WI38 (cell line): ENCODE data around the gene C19orf25.
A peak's percentile ranks its signal among the peaks of the same experiment; 100 is the strongest.

Experiments used
- H3K4me3 ChIP-seq: 2 replicates; pipeline ENCODE4 v1.5.1; 2011; ENCODE audit warnings: low read depth, mild to moderate bottlenecking, control low read depth, low read length
- TF ChIP-seq, protein P1 (sequence below): IDR thresholded peaks from 2 replicates; pipeline ENCODE4 v1.5.1; 2012; ENCODE audit warnings: low read depth, mild to moderate bottlenecking, control low read depth, low read length

C19orf25 gene

DNA sequence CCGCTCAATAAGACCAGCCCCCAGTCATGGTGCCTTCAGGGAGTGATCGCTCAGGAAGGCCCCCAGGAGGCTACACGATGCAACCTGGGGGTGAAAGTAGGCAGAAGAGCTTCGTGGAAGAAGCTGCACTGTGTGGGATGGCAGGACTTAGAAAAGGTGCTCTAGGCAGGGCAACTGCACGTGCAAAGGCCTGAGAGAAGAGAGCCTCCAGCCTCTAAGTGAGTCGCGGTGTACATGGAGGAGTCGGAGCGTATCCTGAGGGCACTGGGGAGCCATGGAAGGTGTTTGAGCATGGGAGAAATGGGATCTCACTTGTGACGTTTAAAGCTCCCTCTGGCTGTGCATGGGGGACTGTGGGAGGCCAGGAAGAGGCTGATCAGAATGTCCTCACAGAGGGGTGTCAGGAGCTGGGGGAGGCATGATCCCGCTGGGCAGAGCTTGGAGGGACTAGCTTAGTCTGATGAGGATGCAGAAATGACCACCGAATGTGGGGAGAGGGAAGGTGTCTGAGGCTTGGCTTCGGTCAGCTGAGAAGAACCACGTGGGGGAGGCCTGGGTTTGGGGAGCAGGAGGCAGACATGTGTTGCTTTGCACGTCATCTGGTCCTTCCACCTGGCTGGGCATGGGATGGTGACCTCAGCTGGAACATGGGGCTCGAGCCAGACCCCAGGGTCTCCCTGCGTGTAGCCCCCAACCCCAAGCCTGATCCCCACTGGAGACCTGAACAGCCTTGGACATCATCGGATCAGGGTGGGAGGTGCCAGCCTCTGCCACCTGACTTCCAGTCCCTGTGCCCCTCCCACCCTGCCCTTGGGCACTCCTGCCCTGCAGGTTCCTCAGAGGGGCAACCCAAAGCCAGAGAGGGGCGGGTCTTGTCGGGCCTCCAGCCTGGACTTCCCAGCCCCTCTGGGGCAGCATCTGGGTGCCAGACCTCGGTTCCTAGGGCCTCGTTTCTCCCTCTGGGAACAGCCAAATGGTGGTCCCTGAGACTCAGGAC lies 28.0 kb downstream of the C19orf25 start:
- TF ChIP-seq, protein P1, sequence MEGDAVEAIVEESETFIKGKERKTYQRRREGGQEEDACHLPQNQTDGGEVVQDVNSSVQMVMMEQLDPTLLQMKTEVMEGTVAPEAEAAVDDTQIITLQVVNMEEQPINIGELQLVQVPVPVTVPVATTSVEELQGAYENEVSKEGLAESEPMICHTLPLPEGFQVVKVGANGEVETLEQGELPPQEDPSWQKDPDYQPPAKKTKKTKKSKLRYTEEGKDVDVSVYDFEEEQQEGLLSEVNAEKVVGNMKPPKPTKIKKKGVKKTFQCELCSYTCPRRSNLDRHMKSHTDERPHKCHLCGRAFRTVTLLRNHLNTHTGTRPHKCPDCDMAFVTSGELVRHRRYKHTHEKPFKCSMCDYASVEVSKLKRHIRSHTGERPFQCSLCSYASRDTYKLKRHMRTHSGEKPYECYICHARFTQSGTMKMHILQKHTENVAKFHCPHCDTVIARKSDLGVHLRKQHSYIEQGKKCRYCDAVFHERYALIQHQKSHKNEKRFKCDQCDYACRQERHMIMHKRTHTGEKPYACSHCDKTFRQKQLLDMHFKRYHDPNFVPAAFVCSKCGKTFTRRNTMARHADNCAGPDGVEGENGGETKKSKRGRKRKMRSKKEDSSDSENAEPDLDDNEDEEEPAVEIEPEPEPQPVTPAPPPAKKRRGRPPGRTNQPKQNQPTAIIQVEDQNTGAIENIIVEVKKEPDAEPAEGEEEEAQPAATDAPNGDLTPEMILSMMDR, result no peak
- H3K4me3 ChIP-seq, result no peak overlapping the region

DNA sequence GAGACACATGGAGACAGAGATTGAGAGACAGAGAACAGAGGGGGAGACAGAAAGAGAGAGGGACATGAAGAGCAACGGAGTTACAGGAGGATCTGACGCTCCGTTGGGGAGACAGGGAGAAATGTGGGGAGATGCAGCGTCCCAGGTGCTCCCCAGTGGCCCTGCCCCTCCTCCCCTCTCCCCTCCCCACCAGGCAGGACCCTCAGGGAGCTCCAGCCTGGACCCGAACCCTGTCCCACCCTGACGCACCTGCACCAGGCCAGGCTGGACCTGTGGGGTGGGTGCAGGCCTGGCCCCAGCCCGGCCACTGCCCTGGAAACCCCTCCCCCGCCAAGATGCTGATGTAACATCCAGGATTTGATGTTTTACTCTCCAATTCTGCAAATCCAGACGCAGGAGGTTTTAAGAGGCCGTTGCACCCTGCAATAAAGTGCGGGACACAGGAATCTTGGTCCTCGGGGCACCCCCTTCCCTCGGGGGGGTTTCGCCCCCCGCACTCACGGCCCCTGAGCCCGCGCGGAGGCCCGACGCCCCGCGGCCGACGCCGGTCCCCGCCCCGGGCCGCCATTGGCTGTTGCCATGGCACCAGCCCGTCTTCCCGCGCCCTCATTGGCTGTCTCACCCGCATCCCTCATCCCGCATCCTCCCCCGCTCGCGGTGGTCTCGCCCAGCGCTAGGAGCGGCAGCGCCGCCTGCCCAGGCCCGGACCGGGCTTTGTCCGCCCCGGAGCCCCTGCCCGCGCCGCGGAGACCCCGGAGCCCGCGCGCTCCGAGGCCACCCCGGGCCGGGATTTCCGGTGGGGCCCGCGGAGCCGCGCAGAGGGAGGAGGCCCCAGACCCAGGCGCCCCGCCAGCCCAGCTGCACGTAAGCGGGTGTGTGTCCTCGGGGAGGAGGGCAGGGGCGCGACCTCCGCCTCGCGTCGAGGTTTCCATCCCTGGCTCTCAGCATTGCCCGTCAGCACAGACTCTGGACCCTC lies 29.3 kb downstream of the C19orf25 start, which contains the start of gene APC2:
TSS of gene APC2 (plus strand) at position 655 of the 976 bp plus-strand sequence. CDS start 2,881 bp downstream, outside the sequence.
- peak within 1 kb of the TSS; percentile 32 for H3K4me3 ChIP-seq

DNA sequence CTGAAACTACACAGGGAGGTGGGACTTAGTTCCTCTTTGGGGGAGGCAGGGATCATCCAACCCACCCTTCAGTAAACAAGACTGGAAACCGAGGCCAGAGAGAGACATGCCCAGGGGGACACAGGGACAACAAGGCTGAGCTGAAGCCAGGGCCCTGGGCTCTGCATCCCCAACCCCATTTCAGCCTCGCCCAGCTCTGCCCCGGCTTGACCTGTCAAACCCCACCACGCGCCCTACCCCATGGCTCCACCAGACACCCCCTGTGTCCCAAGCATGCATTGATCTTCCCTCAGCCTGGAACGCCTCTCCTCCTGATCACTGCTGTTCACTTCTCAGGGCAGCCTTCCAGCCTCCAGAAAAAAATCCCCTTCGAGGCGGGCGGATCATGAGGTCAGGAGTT lies 31.1 kb downstream of the C19orf25 start:
- TF ChIP-seq, protein P1, result no peak
- H3K4me3 ChIP-seq, result no peak overlapping the region

More for the DNA sequence above, 29.3 kb downstream of the C19orf25 start, which contains the start of gene APC2:
- TF ChIP-seq, protein P1, result no peak

DNA sequence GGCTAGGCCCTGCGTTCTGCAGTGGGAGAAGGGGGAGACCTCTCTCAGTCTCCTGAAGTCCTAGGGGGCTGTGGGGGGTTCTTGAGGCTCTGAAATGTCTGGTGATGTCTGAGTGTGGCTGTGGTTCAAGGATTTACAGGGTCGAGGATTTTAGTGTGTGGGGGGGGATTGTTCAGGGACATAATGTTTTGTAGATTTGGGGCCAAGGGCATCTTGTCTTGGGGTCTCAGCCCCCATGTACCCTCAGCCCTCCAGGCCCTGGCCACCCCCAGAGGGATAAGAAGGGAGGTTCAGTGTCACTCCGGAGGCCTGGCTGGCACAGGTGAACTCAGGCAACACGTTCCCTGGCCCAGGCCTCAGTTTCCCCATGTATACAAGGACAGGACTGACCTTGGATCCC lies 31.5 kb downstream of the C19orf25 start:
- H3K4me3 ChIP-seq, result no peak overlapping the region
- TF ChIP-seq, protein P1, result no peak

DNA sequence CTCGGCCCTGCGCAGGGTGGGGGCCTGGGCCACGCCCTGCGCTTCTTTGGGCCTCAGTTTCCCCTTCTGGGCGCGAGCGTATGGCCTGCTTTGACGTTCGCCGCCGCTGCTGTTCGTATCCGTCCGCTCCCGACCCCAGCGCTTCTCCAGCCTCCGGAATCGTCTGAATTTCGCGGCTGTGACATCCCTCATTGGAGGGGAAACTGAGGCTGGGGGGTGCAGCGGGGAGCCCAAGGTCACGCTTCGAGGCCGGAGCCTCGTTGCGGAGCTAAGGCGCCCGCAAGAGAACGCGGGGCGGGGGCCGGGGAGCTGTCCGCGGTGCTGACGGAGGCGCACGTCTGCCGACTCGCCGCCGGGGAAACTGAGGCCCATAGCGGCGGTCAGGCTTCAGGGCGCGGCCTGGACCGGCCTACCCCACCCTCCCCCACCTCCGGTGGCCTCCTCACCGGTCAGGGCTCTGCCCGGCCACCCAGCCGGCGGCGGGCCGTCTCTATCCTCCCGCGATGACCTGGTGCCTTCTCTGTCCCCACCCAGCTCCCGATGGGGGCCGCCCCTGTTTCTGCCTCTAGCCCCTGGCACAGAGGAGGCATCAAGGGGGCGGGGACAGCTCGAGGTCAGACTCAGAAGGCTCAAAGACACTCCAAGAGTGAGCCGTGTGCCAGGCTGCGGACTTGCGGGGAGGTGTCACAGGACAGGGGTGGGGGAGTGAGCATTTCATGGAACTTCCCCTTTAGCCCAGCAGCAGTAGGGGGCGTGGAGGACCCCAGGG lies 32.1 kb downstream of the C19orf25 start:
- TF ChIP-seq, protein P1, result no peak
- H3K4me3 ChIP-seq, result no peak overlapping the region; the same call in 1 of the 2 replicates

DNA sequence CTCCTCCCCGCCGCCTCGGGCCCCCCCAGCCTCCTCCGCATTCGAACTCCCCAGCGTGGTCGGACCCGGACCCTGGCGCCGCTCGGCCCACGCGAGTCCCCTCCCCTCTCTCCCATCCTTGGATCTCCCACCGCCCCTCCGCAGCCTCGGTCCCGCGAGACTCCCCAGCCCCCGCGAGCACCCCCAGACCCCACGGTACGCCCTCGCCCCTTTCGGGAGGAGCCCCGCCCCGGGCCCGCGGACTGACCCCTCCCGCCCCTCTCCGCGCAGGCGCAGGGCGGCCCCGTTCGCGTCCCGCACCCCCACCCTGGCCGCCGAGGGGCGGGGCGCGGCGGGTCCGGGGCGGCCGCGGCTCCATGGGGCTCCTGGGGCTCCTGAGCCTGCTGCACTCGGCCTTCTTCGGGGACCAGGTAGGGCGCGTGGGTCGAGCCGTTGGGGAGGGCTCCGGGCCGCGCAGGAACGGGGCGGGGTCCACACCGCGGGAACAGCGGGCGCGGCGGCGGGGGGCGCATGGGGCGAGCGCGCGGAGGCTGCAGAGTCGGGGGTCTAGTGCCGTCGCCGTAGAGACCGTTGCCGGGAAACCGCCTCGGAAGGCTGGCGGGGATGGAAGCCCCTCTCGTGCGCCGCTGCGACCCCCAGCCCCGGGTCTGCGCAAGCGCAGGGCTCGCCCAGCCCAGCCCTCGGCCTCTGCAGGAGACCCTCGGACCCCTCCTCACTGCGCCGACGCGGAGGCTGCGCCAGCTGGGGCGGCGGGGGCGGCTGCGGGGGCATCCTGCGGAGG lies 32.9 kb downstream of the C19orf25 start:
- H3K4me3 ChIP-seq, result peak overlapping the region; percentile 33
- TF ChIP-seq, protein P1, result no peak
